H9 (cell line): Measurements from ENCODE around the gene SOHLH2. TPM values are rescaled to one million over a fixed set of nuclear protein-coding genes. Genes with fewer than 3 reads are reported as not detected.

Experiments used
- DNase-seq: peaks from one replicate; pipeline ENCODE4 v3.0.0-alpha.2; 2017
- H2AFZ ChIP-seq: one replicate; pipeline ENCODE4 v1.6.1; 2013; ENCODE audit warnings: mild to moderate bottlenecking, low read length, control low read depth, moderate library complexity
- H2AK5ac ChIP-seq: 2 replicates; pipeline ENCODE4 v1.6.1; 2013; ENCODE audit warnings: low read length, control low read depth, mixed read lengths; ENCODE audit not compliant: insufficient read length
- H2BK120ac ChIP-seq: one replicate; pipeline ENCODE4 v1.6.1; 2013; ENCODE audit warnings: low read depth, mild to moderate bottlenecking, low read length, control low read depth, inconsistent platforms; ENCODE audit not compliant: poor library complexity, severe bottlenecking
- H2BK12ac ChIP-seq: 2 replicates; pipeline ENCODE4 v1.6.1; 2013; ENCODE audit warnings: low read length, control low read depth, mixed read lengths, low read depth; ENCODE audit not compliant: insufficient read length
- H2BK15ac ChIP-seq: 2 replicates; pipeline ENCODE4 v1.6.1; 2013; ENCODE audit warnings: low read depth, low read length, control low read depth
- H2BK20ac ChIP-seq: one replicate; pipeline ENCODE4 v1.6.1; 2013; ENCODE audit warnings: low read depth, mild to moderate bottlenecking, low read length, control low read depth, inconsistent platforms; ENCODE audit not compliant: poor library complexity, severe bottlenecking
- H2BK5ac ChIP-seq: 2 replicates; pipeline ENCODE4 v1.6.1; 2013; ENCODE audit warnings: low read length, control low read depth, mixed read lengths; ENCODE audit not compliant: insufficient read length
- H3K14ac ChIP-seq: 2 replicates; pipeline ENCODE4 v1.6.1; 2013; ENCODE audit warnings: low read length, control low read depth; ENCODE audit not compliant: insufficient read depth
- H3K18ac ChIP-seq: 2 replicates; pipeline ENCODE4 v1.6.1; 2013; ENCODE audit warnings: low read depth, mild to moderate bottlenecking, mixed read lengths, low read length, control low read depth; ENCODE audit not compliant: insufficient read length
- H3K23ac ChIP-seq: 2 replicates; pipeline ENCODE4 v1.6.1; 2013; ENCODE audit warnings: low read length, control low read depth, mixed read lengths, low read depth; ENCODE audit not compliant: insufficient read length
- H3K23me2 ChIP-seq: 2 replicates; pipeline ENCODE4 v1.6.1; 2013; ENCODE audit warnings: low read depth, mild to moderate bottlenecking, mixed read lengths, low read length, control low read depth; ENCODE audit not compliant: insufficient read length, poor library complexity, severe bottlenecking
- H3K27ac ChIP-seq: 2 replicates; pipeline ENCODE4 v1.5.1; 2013; ENCODE audit warnings: low read length, control low read depth, mixed read lengths, low read depth; ENCODE audit not compliant: insufficient read length
- H3K27me3 ChIP-seq: 2 replicates; pipeline ENCODE4 v1.6.1; 2013; ENCODE audit warnings: low read length, control low read depth, inconsistent platforms; ENCODE audit not compliant: insufficient read depth
- H3K4ac ChIP-seq: 2 replicates; pipeline ENCODE4 v1.6.1; 2013; ENCODE audit warnings: low read depth, mild to moderate bottlenecking, control low read depth, inconsistent platforms, low read length, moderate library complexity
- H3K4me1 ChIP-seq: 2 replicates; pipeline ENCODE4 v1.6.1; 2013; ENCODE audit warnings: low read length, control low read depth, inconsistent platforms; ENCODE audit not compliant: insufficient read depth
- H3K4me2 ChIP-seq: 2 replicates; pipeline ENCODE4 v1.6.1; 2013; ENCODE audit warnings: low read length, control low read depth, mixed read lengths; ENCODE audit not compliant: insufficient read length, insufficient read depth
- H3K56ac ChIP-seq: 2 replicates; pipeline ENCODE4 v1.6.1; 2013; ENCODE audit warnings: low read depth, mild to moderate bottlenecking, mixed read lengths, low read length, control low read depth; ENCODE audit not compliant: insufficient read length
- H3K79me1 ChIP-seq: 2 replicates; pipeline ENCODE4 v1.6.1; 2013; ENCODE audit warnings: low read depth, mild to moderate bottlenecking, moderate library complexity, low read length, control low read depth, inconsistent platforms; ENCODE audit not compliant: insufficient read depth, poor library complexity, severe bottlenecking
- H3K79me2 ChIP-seq: 2 replicates; pipeline ENCODE4 v1.6.1; 2013; ENCODE audit warnings: low read length, control low read depth, inconsistent platforms; ENCODE audit not compliant: insufficient read depth
- H3K9ac ChIP-seq: 2 replicates; pipeline ENCODE4 v1.6.1; 2013; ENCODE audit warnings: low read length, control low read depth, mixed read lengths; ENCODE audit not compliant: insufficient read length; ENCODE audit errors: extremely low read depth
- H3K9me3 ChIP-seq: one replicate; pipeline ENCODE4 v1.6.1; 2013; ENCODE audit warnings: low read depth, low read length, inconsistent platforms; ENCODE audit not compliant: control insufficient read depth
- H3T11ph ChIP-seq: one replicate; pipeline ENCODE4 v1.6.1; 2013; ENCODE audit warnings: mild to moderate bottlenecking, low read length, control low read depth, inconsistent platforms
- H4K20me1 ChIP-seq: one replicate; pipeline ENCODE4 v1.6.1; 2013; ENCODE audit not compliant: control insufficient read depth, insufficient read length, insufficient read depth
- H4K5ac ChIP-seq: 2 replicates; pipeline ENCODE4 v1.6.1; 2013; ENCODE audit warnings: low read depth, mild to moderate bottlenecking, mixed read lengths, low read length, control low read depth; ENCODE audit not compliant: insufficient read length
- H4K8ac ChIP-seq: replicated peaks from 2 replicates; pipeline ENCODE4 v1.6.1; 2013; ENCODE audit warnings: low read length, control low read depth, mixed read lengths, low read depth; ENCODE audit not compliant: insufficient read length
- H4K91ac ChIP-seq: 2 replicates; pipeline ENCODE4 v1.6.1; 2013; ENCODE audit warnings: low read depth, mild to moderate bottlenecking, moderate library complexity, mixed read lengths, low read length, control low read depth; ENCODE audit not compliant: insufficient read length
- H3K27ac Mint-ChIP-seq, 3 experiments: 2 replicates in 2 of 3; 3 replicates in 1 of 3; pipeline ENCODE4 v1.8.0; 2020 to 2021; ENCODE audit warnings: mixed read lengths in 3 of 3, mild to moderate bottlenecking in 1 of 3, moderate library complexity in 1 of 3
- H3K27me3 Mint-ChIP-seq: 2 replicates; pipeline ENCODE4 v1.8.0; 2021; ENCODE audit warnings: low read depth, mild to moderate bottlenecking, moderate library complexity, mixed read lengths
- H3K36me3 Mint-ChIP-seq, 3 experiments: 2 replicates in 2 of 3; 3 replicates in 1 of 3; pipeline ENCODE4 v1.8.0; 2020 to 2021; ENCODE audit warnings: low read depth in 3 of 3, mixed read lengths in 3 of 3; ENCODE audit not compliant: insufficient read depth in 1 of 3
- H3K4me1 Mint-ChIP-seq, 2 experiments: 2 replicates each; pipeline ENCODE4 v1.8.0; 2020; ENCODE audit warnings: mixed read lengths in 2 of 2
- H3K4me3 Mint-ChIP-seq, 2 experiments: 2 replicates in 1 of 2; 3 replicates in 1 of 2; pipeline ENCODE4 v1.8.0; 2020 to 2021; ENCODE audit warnings: mild to moderate bottlenecking in 2 of 2, mixed read lengths in 2 of 2, moderate library complexity in 1 of 2
- H3K9me3 Mint-ChIP-seq, 2 experiments: 2 replicates in 1 of 2; 3 replicates in 1 of 2; pipeline ENCODE4 v1.8.0; 2020; ENCODE audit warnings: mild to moderate bottlenecking in 2 of 2, mixed read lengths in 2 of 2, moderate library complexity in 1 of 2
- CTCF ChIP-seq: fragments of 200-600 bp; sonication (generic); conservative IDR thresholded peaks from 3 replicates; pipeline ENCODE4 v1.8.0; 2021; ENCODE audit warnings: antibody characterized with exemption, mild to moderate bottlenecking
- WGBS: extraction: QIAGEN DNeasy Blood & Tissue Kit; methylation state at CpG from one replicate; pipeline ENCODE4 v1.1.7; 2013; ENCODE audit warnings: missing lambda C conversion rate, low lambda C conversion rate, mixed read lengths; ENCODE audit not compliant: insufficient read length; ENCODE audit errors: extremely low coverage; 5-methylcytosine and 5-hydroxymethylcytosine counted together
- total RNA-seq: library from RNA; stranded (reverse); gene quantifications from 2 replicates; pipeline ENCODE4 v1.2.1, GENCODE V29; 2021

The SOHLH2 gene
- total RNA-seq, 1 experiment from 2014 or later, result 1.3 TPM

- Mint-ChIP-seq H3K9me3 (no peaks in the 10 kb centered on the region), H3K4me3 (no peak overlapping the region), H3K27me3 (no peaks in the 10 kb centered on the region), H3K4me1 (peaks cover 6 to 15% of the 10 kb centered on the region in 2 experiments; a peak in 3 of 4 replicates), H3K36me3 (no peaks in the 10 kb centered on the region), H3K27ac (no peak overlapping the region)
- Histone ChIP-seq H3K79me1 (no peaks in the 10 kb centered on the region), H3K23me2 (no peaks in the 10 kb centered on the region), H2BK12ac (no peak overlapping the region), H3K9me3 (no peaks in the 10 kb centered on the region), H4K91ac (no peak overlapping the region), H4K8ac (no peak overlapping the region), H3K23ac (no peak overlapping the region), H2AK5ac (no peak overlapping the region), H2BK15ac (no peak overlapping the region), H2BK5ac (no peak overlapping the region), H3K4me1 (no peaks in the 10 kb centered on the region), H4K20me1 (no peaks in the 10 kb centered on the region), H3K56ac (no peak overlapping the region), H3K4me2 (no peak overlapping the region), H2AFZ (no peak overlapping the region), H2BK120ac (no peak overlapping the region), H3K14ac (no peak overlapping the region), H3K79me2 (no peaks in the 10 kb centered on the region), H4K5ac (no peak overlapping the region), H3K27me3 (no peaks in the 10 kb centered on the region), H3K18ac (no peak overlapping the region), H2BK20ac (no peak overlapping the region), H3K27ac (no peak overlapping the region), H3K4ac (no peak overlapping the region), H3T11ph (no peak overlapping the region), H3K9ac (no peak overlapping the region)
- no CpG with 5 or more reads among the region's 5 CpGs for WGBS
- no peak for TF ChIP-seq CTCF
- DNase-seq, result no peak
These were observed 38.7 kb downstream of the SOHLH2 start for GRCh38 chr13:36175621-36176020.
